K562 (cell line): Measurements from ENCODE around the gene SEMA3A. TPM values are rescaled to one million over a fixed set of nuclear protein-coding genes. Genes with fewer than 3 reads are reported as not detected.
A peak's percentile ranks its signal among the peaks of the same experiment; 100 is the strongest.

Experiments
- BMI1 ChIP-seq: fragments of 150-350 bp; IDR thresholded peaks from 2 replicates; pipeline ENCODE4 v1.6.1; 2014; ENCODE audit warnings: low read length
- CBX8 ChIP-seq: fragments of 200-600 bp; sonication (generic); IDR thresholded peaks from 2 replicates; pipeline ENCODE4 v1.6.1; 2012; ENCODE audit warnings: borderline replicate concordance, mixed run types, low read depth, mild to moderate bottlenecking, moderate library complexity, mixed read lengths, low read length, control low read depth, inconsistent platforms; ENCODE audit not compliant: poor library complexity, severe bottlenecking; ENCODE audit errors: extremely low read depth
- ETV1 ChIP-seq: fragments of 450-650 bp; conservative IDR thresholded peaks from 2 replicates; pipeline ENCODE4 v1.6.1; 2016; ENCODE audit warnings: missing genetic modification characterization, control low read depth, low read depth, missing compliant biosample characterization
- GABPA ChIP-seq: fragments of 200-800 bp; sonication (Bioruptor generic); conservative IDR thresholded peaks from 2 replicates; pipeline ENCODE4 v1.6.1; 2016; ENCODE audit warnings: low read depth, missing genetic modification characterization, missing compliant biosample characterization
- HIVEP1 ChIP-seq: fragments of 250-450 bp; sonication (Bioruptor Pico); IDR thresholded peaks from 2 replicates; pipeline ENCODE4 v1.4.0; 2020; ENCODE audit warnings: mild to moderate bottlenecking
- SNIP1 ChIP-seq: fragments of 450-650 bp; IDR thresholded peaks from 2 replicates; pipeline ENCODE4 v1.7.1; 2017; ENCODE audit warnings: low read depth, mild to moderate bottlenecking
- SREBF1 ChIP-seq: fragments of 150-350 bp; IDR thresholded peaks from 2 replicates; pipeline ENCODE4 v1.6.1; 2014; ENCODE audit warnings: antibody characterized with exemption, low read depth, low read length, borderline replicate concordance
- ZKSCAN3 ChIP-seq: fragments of 250-450 bp; sonication (Bioruptor Pico); IDR thresholded peaks from 2 replicates; pipeline ENCODE4 v1.4.0; 2020
- ZNF766 ChIP-seq: fragments of 200-800 bp; sonication (Bioruptor generic); conservative IDR thresholded peaks from 2 replicates; pipeline ENCODE4 v1.6.1; 2016; ENCODE audit warnings: missing genetic modification characterization, missing compliant biosample characterization
- polyA plus RNA-seq, 8 experiments: library from polyadenylated mRNA; depleted of rRNA in 4 of 8; stranded (reverse) in 5 of 8; unstranded in 3 of 8; fragments of >200 nt; fragmentation: Nextera tagmentation in 2 of 8; fragmentation: Illumina TruSeq in 1 of 8; extraction: Ambion mirVana in 2 of 8; extraction: Trizol in 1 of 8; gene quantifications; 2 replicates each; pipeline versions ENCODE4 v1.2.1 to v1.2.3, GENCODE V29; 2011 to 2014; ENCODE audit warnings: inconsistent platforms in 1 of 8, missing spikeins in 1 of 8
- total RNA-seq, 7 experiments: library from RNA; depleted of rRNA in 6 of 7; stranded (reverse); fragments of >200 nt in 6 of 7; fragmentation: Illumina TruSeq in 2 of 7; extraction: Trizol in 2 of 7; gene quantifications; 2 replicates each; pipeline versions ENCODE4 v1.2.1 to v1.2.3, GENCODE V29; 2011 to 2021; ENCODE audit warnings: low replicate concordance in 1 of 7
- TF ChIP-seq, protein P1 (sequence below), 2 experiments: fragments of 450-650 bp in 1 of 2; sonication (generic) in 1 of 2; formaldehyde crosslinking in 1 of 2; IDR thresholded peaks; 2 replicates each; pipeline versions ENCODE4 v1.7.1 to v1.9.0; 2016 to 2022; ENCODE audit warnings: inconsistent platforms in 1 of 2, mild to moderate bottlenecking in 1 of 2, missing genetic modification reagents in 1 of 2
- TF ChIP-seq, protein P2 (sequence below): IDR thresholded peaks from 2 replicates; pipeline ENCODE4 v1.6.1; 2016; ENCODE audit warnings: missing genetic modification characterization, missing compliant biosample characterization

The SEMA3A gene
- total and polyA plus RNA-seq, 9 of the 15 experiments (the other 6 are each of a cell fraction or from before 2014, with no cell fraction given): 0.36 to 3.0 (median 1.1) TPM

DNA sequence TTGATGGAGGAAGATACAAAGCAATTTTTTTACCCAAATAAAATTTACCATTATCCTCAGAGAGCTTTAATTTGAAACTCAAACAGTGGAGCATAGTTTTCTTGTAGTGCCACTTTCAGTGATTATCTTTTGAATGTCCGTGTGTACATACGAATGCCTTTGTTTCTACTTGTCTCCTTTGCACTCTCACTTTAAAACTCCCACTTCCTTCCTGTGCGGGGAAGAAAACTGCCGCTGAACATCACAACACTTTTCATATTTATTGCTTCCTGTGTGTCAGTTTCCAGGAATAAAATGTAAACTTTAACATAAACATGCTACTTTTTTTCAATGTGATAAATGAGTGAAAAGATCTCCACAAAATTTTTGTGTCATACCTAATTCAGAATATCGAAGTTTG lies 102.4 kb downstream of the SEMA3A start (continued):
- TF ChIP-seq, protein P1, sequence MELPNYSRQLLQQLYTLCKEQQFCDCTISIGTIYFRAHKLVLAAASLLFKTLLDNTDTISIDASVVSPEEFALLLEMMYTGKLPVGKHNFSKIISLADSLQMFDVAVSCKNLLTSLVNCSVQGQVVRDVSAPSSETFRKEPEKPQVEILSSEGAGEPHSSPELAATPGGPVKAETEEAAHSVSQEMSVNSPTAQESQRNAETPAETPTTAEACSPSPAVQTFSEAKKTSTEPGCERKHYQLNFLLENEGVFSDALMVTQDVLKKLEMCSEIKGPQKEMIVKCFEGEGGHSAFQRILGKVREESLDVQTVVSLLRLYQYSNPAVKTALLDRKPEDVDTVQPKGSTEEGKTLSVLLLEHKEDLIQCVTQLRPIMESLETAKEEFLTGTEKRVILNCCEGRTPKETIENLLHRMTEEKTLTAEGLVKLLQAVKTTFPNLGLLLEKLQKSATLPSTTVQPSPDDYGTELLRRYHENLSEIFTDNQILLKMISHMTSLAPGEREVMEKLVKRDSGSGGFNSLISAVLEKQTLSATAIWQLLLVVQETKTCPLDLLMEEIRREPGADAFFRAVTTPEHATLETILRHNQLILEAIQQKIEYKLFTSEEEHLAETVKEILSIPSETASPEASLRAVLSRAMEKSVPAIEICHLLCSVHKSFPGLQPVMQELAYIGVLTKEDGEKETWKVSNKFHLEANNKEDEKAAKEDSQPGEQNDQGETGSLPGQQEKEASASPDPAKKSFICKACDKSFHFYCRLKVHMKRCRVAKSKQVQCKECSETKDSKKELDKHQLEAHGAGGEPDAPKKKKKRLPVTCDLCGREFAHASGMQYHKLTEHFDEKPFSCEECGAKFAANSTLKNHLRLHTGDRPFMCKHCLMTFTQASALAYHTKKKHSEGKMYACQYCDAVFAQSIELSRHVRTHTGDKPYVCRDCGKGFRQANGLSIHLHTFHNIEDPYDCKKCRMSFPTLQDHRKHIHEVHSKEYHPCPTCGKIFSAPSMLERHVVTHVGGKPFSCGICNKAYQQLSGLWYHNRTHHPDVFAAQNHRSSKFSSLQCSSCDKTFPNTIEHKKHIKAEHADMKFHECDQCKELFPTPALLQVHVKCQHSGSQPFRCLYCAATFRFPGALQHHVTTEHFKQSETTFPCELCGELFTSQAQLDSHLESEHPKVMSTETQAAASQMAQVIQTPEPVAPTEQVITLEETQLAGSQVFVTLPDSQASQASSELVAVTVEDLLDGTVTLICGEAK (IDR thresholded peaks at IDR 0.05): peak; percentile 38; the same call in 1 of the 2 replicates
- TF ChIP-seq, protein P1 (CRISPR knock-in tag; IDR thresholded peaks at IDR 0.05): no peak
- no peak for TF ChIP-seq SNIP1
- TF ChIP-seq, protein P2, sequence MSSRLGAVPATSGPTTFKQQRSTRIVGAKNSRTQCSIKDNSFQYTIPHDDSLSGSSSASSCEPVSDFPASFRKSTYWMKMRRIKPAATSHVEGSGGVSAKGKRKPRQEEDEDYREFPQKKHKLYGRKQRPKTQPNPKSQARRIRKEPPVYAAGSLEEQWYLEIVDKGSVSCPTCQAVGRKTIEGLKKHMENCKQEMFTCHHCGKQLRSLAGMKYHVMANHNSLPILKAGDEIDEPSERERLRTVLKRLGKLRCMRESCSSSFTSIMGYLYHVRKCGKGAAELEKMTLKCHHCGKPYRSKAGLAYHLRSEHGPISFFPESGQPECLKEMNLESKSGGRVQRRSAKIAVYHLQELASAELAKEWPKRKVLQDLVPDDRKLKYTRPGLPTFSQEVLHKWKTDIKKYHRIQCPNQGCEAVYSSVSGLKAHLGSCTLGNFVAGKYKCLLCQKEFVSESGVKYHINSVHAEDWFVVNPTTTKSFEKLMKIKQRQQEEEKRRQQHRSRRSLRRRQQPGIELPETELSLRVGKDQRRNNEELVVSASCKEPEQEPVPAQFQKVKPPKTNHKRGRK: no peak
- no peak for TF ChIP-seq ZKSCAN3 (CRISPR knock-in tag)
- no peak for TF ChIP-seq SREBF1
- TF ChIP-seq ETV1: peak; percentile 83
- no peak for TF ChIP-seq ZNF766
- TF ChIP-seq CBX8: no peak
- peak; percentile 74 for TF ChIP-seq GABPA (tag)
- TF ChIP-seq HIVEP1 (CRISPR knock-in tag): no peak
- TF ChIP-seq BMI1: no peak
- TF ChIP-seq, all 486 proteins: peak for 9
